ENCODE measurements around the gene DEK.

DEK gene

GRCh38 chr6:18242062-18242851, 22.1 kb downstream of the DEK start:
- ATAC-seq, result peak; percentile 78
- no peak for TF ChIP-seq POU6F1 (CRISPR knock-in tag; IDR thresholded peaks at IDR 0.05; ENCODE audit: borderline replicate concordance, low read depth)
- TF ChIP-seq TOX (CRISPR knock-in tag; IDR thresholded peaks at IDR 0.05; ENCODE audit: borderline replicate concordance), result peak; percentile 31; the same call in 1 of the 2 replicates
- TF ChIP-seq ARNTL (CRISPR knock-in tag; IDR thresholded peaks at IDR 0.05; ENCODE audit: borderline replicate concordance, low read depth), result no peak
- TF ChIP-seq SNAI2 (CRISPR knock-in tag; IDR thresholded peaks at IDR 0.05), result no peak
- no peak for TF ChIP-seq CSRNP3 (CRISPR knock-in tag; IDR thresholded peaks at IDR 0.05)
- TF ChIP-seq OSR1 (CRISPR knock-in tag; IDR thresholded peaks at IDR 0.05), result no peak

GRCh38 chr6:18241208-18242038, 22.9 kb downstream of the DEK start:
- ATAC-seq, result peak; percentile 37; the same call in 2 of the 3 replicates
- no peak for TF ChIP-seq ZNF70 (CRISPR knock-in tag; IDR thresholded peaks at IDR 0.05)
- no peak for TF ChIP-seq ESRRG (CRISPR knock-in tag; IDR thresholded peaks at IDR 0.05)
- no peak for TF ChIP-seq ZNF565 (CRISPR knock-in tag; conservative IDR thresholded peaks at IDR 0.05; ENCODE audit: low read depth)
- TF ChIP-seq TCF4 (CRISPR knock-in tag; IDR thresholded peaks at IDR 0.05; ENCODE audit: borderline replicate concordance), result no peak
- TF ChIP-seq, protein P1, sequence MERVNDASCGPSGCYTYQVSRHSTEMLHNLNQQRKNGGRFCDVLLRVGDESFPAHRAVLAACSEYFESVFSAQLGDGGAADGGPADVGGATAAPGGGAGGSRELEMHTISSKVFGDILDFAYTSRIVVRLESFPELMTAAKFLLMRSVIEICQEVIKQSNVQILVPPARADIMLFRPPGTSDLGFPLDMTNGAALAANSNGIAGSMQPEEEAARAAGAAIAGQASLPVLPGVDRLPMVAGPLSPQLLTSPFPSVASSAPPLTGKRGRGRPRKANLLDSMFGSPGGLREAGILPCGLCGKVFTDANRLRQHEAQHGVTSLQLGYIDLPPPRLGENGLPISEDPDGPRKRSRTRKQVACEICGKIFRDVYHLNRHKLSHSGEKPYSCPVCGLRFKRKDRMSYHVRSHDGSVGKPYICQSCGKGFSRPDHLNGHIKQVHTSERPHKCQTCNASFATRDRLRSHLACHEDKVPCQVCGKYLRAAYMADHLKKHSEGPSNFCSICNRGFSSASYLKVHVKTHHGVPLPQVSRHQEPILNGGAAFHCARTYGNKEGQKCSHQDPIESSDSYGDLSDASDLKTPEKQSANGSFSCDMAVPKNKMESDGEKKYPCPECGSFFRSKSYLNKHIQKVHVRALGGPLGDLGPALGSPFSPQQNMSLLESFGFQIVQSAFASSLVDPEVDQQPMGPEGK (CRISPR knock-in tag; IDR thresholded peaks at IDR 0.05; ENCODE audit: borderline replicate concordance), result no peak
- no peak for TF ChIP-seq ZFP30 (CRISPR knock-in tag; IDR thresholded peaks at IDR 0.05)
- no peak for TF ChIP-seq SNAI2 (CRISPR knock-in tag; IDR thresholded peaks at IDR 0.05)
- TF ChIP-seq, protein P2, sequence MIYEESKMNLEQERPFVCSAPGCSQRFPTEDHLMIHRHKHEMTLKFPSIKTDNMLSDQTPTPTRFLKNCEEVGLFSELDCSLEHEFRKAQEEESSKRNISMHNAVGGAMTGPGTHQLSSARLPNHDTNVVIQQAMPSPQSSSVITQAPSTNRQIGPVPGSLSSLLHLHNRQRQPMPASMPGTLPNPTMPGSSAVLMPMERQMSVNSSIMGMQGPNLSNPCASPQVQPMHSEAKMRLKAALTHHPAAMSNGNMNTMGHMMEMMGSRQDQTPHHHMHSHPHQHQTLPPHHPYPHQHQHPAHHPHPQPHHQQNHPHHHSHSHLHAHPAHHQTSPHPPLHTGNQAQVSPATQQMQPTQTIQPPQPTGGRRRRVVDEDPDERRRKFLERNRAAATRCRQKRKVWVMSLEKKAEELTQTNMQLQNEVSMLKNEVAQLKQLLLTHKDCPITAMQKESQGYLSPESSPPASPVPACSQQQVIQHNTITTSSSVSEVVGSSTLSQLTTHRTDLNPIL (CRISPR knock-in tag; IDR thresholded peaks at IDR 0.05; ENCODE audit: low read depth), result no peak
- TF ChIP-seq ZNF8 (CRISPR knock-in tag; IDR thresholded peaks at IDR 0.05), result no peak
- TF ChIP-seq BACH2 (CRISPR knock-in tag; IDR thresholded peaks at IDR 0.05; ENCODE audit: borderline replicate concordance), result no peak
- TF ChIP-seq ARNTL (CRISPR knock-in tag; IDR thresholded peaks at IDR 0.05; ENCODE audit: borderline replicate concordance, low read depth), result no peak
- no peak for TF ChIP-seq ISL1 (CRISPR knock-in tag; IDR thresholded peaks at IDR 0.05)

DNA sequence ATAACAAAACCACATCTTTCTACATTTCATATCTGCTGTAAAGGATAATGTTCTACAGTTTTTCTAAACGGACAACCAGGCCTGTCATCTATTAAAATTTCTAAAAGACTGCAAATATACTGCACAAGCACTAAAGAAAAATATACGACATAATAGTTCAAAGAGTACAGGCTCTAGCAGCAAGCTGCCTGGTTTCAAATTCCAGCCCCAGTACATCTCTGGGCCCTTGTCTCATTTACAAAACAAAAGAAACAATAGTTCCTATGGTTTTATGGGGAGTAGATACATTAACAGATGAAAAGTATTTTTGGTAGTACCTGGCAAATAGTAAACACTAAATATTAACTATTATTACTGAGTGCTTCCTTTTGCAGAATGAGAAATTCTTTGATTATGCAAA, 24.1 kb downstream of the DEK start:
- ATAC-seq, result no peak
- no peak for TF ChIP-seq TOX (CRISPR knock-in tag; IDR thresholded peaks at IDR 0.05; ENCODE audit: borderline replicate concordance)
- no peak for TF ChIP-seq TSHZ2 (CRISPR knock-in tag; IDR thresholded peaks at IDR 0.05)
- TF ChIP-seq BACH2 (CRISPR knock-in tag; IDR thresholded peaks at IDR 0.05; ENCODE audit: borderline replicate concordance), result no peak
- TF ChIP-seq TCF4 (CRISPR knock-in tag; IDR thresholded peaks at IDR 0.05; ENCODE audit: borderline replicate concordance), result no peak
- TF ChIP-seq, protein P1 (CRISPR knock-in tag; IDR thresholded peaks at IDR 0.05; ENCODE audit: borderline replicate concordance), result no peak
- TF ChIP-seq, protein P2 (CRISPR knock-in tag; IDR thresholded peaks at IDR 0.05; ENCODE audit: low read depth), result no peak
- TF ChIP-seq GLIS3 (CRISPR knock-in tag; IDR thresholded peaks at IDR 0.05), result no peak
- no peak for TF ChIP-seq ESRRG (CRISPR knock-in tag; IDR thresholded peaks at IDR 0.05)
- TF ChIP-seq OSR1 (CRISPR knock-in tag; IDR thresholded peaks at IDR 0.05), result no peak
- TF ChIP-seq CSRNP3 (CRISPR knock-in tag; IDR thresholded peaks at IDR 0.05), result no peak

All from SK-N-SH treated with all-trans-retinoic acid at 6 μM for 48 hours (cell line).